Smooth muscle cell of the brain vasculature (primary cell): ENCODE measurements around the gene MAP2.

ENCODE experiments used
- DNase-seq: peaks from one replicate; pipeline ENCODE4 v3.0.0-alpha.2; 2012; ENCODE audit warnings: low read depth, low spot score

The MAP2 gene, protein sequence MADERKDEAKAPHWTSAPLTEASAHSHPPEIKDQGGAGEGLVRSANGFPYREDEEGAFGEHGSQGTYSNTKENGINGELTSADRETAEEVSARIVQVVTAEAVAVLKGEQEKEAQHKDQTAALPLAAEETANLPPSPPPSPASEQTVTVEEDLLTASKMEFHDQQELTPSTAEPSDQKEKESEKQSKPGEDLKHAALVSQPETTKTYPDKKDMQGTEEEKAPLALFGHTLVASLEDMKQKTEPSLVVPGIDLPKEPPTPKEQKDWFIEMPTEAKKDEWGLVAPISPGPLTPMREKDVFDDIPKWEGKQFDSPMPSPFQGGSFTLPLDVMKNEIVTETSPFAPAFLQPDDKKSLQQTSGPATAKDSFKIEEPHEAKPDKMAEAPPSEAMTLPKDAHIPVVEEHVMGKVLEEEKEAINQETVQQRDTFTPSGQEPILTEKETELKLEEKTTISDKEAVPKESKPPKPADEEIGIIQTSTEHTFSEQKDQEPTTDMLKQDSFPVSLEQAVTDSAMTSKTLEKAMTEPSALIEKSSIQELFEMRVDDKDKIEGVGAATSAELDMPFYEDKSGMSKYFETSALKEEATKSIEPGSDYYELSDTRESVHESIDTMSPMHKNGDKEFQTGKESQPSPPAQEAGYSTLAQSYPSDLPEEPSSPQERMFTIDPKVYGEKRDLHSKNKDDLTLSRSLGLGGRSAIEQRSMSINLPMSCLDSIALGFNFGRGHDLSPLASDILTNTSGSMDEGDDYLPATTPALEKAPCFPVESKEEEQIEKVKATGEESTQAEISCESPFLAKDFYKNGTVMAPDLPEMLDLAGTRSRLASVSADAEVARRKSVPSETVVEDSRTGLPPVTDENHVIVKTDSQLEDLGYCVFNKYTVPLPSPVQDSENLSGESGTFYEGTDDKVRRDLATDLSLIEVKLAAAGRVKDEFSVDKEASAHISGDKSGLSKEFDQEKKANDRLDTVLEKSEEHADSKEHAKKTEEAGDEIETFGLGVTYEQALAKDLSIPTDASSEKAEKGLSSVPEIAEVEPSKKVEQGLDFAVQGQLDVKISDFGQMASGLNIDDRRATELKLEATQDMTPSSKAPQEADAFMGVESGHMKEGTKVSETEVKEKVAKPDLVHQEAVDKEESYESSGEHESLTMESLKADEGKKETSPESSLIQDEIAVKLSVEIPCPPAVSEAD (N-terminal part only)

DNA sequence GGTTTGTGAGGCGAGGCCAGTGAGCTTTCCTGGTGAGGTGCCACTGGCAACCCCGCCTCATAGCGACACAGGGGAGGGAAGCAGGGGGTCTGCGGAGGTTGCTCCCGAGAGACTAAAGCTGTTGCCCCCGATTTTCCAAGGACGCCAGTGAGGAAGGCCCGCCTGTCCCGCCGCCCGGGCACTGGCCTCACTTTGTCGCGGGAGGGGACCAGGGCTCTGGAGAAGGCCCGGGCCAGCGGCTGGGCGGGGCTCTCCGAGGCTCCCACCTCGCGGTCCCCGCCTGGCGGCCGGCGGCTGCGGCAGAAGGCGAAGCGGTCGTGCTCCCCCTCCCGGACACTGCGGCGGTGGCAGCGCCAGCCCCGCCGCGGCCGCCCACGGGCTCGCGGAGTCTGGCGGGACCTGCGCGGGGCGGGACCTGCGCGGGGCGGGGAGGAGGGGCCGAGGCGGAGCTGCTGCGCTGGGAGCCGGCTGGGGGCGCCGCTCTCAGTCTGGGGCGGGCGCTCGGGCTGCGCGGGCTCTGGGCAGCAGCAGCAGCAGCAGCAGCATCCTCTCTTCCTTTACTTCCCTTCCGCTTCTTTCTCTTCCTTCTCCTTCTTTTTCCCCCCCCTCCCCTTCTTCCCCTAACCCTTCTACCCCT lies at the start of gene MAP2:
MAP2 (plus strand) TSS at position 486 of the 637 bp plus-strand sequence. CDS start 229,124 bp downstream, outside the sequence.
- DNase-seq = peak; percentile 45

DNA sequence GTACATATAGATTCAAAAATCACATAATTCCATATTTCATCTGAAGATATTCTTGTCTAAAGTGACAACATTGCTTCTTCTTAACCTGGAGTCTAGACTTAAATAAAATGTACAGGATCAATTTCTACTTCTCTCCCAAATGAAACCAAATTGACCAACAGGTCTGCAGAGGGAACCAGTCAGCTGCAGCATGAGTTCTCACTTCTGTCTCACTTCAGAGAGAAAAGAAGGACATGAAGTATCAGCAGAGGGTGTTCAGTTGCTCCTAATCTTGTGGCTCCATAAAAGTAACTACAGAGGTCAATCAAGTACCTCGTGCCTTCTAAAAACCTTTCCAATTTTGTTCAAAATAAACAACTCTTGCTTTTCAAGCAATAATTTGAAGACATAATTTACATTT lies 47.2 kb upstream of the MAP2 start:
- no peak for DNase-seq

DNA sequence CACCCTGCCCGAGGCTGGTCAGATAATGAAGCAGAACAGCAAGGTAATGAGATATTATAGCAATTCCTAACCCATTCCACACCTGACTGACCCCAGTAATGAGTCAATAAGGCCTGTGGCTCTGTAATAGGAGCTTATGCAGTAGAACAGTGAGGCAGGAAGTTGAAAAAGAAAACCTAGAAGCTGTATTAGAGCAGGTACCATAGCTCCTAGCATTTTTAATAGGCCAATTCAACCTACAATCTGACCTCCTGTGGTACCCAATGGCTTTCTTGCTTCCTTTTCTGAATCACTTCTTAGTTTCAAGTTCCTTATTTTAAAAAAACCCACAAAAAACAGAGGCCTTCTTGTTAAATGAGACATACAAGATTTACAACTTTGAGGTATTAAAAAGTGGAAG lies 43.6 kb upstream of the MAP2 start:
- DNase-seq = no peak

GRCh38 chr2:209381091-209381490 lies 42.8 kb upstream of the MAP2 start:
- no peak for DNase-seq

DNA sequence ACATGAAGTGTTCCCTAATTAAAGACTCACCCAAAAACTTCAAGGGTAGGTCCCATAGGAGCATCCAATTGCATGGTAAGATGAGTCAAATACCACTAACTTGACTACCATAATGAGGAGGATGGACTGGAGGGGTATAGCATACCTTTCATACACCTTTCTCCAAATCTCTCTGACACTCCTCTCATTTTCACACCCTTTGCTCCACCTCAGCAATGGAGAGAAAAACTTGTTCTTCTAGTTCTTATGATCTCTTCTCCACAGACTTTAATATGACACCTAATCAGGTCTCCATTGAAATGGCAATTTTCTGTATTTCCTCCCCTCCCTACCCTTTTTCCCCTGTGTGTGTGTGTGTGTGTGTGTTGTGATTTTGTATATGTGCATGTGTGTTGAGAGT lies 41.1 kb upstream of the MAP2 start:
- DNase-seq = no peak

DNA sequence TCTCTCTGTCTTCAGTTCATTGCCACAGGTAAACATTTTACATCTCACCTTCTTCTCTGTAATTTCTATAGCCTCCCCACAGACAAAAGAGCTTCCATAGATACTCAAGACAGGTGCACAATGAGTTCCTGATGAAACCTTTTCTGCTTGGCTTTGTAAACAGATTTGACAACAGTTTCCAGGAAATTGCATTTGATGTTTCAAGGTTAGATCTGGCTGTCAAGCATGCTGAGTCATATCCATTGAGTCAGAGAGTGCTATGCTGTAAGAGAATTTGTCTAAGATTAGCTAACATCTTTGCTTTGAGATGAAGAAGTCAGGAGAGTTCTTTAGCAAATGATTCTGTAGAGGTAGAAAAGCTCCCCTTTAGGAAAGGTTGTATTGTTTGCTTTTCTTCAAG lies 40.6 kb upstream of the MAP2 start:
- DNase-seq = no peak

GRCh38 chr2:209387389-209387788 lies 36.5 kb upstream of the MAP2 start:
- no peak for DNase-seq

DNA sequence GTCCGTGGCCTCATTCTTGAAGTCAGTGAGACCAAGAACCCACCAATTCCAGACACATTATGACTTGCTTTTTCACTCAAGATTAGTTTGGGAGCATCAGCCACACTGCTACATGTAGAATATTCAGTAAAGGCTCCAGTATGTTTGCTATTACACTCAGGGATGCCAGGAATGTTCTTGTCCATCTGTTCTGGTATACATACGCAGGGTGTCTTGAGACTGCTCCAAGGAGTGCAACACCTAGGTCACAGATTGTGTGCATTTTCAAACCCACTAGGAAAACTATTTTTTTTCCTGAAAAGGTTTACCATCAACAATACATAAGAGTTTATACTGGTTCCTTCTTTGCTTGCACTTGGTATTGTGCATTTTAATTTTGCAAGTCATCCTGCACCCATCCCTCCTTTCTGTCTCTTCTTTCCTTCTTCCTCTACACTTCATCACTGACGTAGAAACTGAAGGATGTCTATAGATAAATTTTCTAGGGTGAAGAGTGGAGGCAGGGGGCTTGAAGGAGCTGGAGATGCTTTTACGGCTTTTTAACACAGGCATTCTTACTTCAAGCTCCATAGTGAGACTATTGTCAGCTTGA lies 35.3 kb upstream of the MAP2 start:
- no peak for DNase-seq

DNA sequence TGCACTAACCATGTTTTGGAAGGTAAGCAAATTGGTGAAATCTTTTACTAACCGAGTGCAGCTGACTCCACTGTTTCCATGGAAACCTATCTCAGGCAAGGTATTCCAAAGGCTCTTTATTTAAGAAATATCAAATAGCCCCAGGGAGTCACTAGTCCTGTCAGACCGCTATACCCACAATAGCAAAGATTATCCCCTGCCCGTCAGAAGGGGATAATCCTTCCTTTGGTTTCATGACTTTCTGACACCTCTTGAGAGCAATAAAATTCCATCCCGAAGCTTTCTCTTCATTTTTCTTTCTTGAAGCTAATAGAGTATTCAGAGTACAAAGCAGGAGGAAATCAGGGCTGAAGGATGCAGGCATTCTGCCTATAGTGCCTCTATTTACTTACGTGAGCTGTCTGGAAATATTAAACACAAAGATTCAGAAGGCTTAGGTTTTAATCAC lies 34.7 kb upstream of the MAP2 start:
- no peak for DNase-seq

- DNase-seq = no peak
Observed at GRCh38 chr2:209390839-209391238, 33.0 kb upstream of the MAP2 start.

GRCh38 chr2:209391776-209392401 lies 32.0 kb upstream of the MAP2 start:
- DNase-seq = no peak

DNA sequence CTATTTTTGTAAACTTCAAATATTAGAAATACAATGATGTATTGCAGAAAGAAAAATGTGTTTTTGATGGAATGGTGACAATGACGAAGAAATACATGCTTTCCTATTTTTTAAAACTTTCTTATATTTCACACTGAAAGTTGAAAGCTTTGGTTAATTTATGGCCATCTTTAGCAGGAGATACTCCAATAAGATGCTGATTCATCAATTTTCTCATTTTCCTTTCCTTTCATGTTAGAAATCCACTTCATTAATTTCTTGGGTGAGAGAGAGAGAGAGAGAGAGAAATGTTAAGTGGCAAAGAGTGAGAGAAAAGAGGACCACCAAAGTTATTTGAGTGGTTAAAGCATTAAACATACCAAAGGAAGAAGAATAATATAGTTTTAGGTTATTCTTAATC lies 28.6 kb upstream of the MAP2 start:
- no peak for DNase-seq

DNA sequence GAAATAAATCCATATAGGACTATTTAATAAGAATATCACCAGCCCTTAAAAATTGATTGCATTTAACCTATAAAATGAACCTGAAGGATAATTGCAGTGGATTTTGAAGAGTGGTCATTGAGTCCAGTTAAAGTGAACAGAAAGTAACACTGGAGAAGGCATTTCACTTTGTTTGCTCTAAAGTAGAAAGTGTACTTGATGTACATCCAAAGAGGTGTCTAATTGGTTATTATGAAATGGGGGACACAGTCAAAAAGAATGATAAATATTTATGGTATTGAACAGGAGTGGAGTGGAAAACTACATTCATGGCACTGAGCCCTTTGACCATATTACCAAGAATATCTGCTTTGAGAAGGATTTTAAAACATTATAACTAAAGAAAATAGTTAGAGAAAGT lies 28.2 kb upstream of the MAP2 start:
- no peak for DNase-seq

GRCh38 chr2:209398463-209398862 lies 25.4 kb upstream of the MAP2 start:
- no peak for DNase-seq

- DNase-seq = no peak
Observed at GRCh38 chr2:209401788-209402187, 22.1 kb upstream of the MAP2 start.

DNA sequence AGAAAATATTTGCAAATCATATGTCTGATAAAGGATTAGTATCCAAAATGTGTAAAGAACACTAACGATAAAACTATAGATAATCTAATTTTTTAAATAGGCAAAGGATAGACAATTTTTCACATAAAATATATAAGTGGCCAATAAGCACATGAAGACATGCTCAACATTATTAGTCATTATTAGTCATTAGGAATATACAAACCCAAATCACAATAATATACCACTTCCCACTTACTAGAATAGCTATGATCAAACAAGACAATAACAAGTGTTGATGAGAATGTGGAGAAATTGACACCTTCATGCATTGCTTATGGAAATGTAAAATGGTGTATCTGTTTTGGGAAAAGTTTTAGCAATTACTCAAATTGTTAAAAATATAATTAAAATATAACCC lies 12.6 kb upstream of the MAP2 start:
- no peak for DNase-seq

- DNase-seq = no peak
Observed at GRCh38 chr2:209411718-209412117, 12.1 kb upstream of the MAP2 start.

DNA sequence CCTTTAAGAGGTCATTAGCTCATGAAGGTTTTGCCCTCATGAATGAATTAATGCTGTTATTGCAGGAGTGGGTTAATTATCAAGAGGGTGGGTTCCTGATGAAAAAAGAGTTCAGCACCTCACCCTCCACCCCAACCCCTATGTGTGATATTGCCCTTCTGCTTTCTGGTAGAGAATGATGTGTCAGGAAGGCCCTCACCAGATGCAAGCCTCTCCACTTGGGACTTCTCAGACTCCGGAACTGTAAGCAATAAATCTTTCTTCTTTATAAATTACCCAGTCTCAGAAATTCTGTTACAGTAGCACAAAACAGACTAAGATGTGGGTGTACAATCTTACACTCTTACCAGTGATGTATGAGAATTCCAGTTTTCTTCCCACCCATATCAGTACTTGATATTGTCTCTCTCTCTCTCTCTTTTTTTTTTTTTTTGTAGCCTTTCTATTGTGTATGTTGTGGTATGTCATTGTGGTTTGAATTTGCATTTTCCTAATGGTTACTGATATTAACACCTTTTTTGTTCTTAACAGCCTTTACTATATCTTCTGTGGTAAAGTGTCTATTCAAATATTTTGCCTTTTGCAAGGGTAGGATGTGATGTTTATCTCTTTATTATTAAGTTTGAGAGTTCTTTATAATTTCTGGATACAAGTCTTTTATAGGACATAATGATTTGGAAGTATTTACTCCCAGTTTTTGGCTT lies 10.4 kb upstream of the MAP2 start:
- no peak for DNase-seq

GRCh38 chr2:209416913-209417312 lies 6.9 kb upstream of the MAP2 start:
- DNase-seq = no peak

DNA sequence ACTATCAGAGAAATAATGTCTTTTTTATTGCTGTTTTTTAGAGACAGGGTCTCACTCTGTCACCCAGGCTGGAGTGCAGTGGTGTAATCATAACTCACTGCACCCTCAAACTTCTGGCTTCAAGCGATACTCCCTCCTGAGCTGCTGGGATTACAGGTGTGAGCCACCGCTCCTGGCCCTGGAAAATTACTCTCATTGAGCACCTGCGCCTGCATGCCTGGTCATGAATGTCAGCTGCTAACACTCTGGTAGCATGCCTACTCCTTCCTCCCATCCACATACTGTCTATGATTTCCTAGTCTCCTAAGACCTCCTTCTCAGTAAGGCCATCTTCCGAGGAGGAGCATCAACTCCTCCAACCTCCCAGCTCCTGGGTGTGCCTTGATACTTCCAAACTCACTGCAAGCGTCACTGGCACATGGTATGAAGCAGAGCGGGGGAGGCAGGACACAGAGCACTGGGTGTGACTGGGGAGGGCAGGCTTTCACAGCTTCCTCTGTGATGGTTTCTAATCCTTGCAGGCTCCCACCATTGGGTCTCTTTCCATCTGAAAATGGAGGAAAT lies 1.6 kb upstream of the MAP2 start:
- no peak for DNase-seq
